GM12878 (cell line): Measurements from ENCODE around the gene CD68. TPM values are rescaled to one million over a fixed set of nuclear protein-coding genes. Genes with fewer than 3 reads are reported as not detected.

Source experiments
- BHLHE40 ChIP-seq, 2 experiments: fragments of 450-650 bp in 1 of 2; IDR thresholded peaks; 2 replicates each; pipeline ENCODE4 v1.6.1; 2011 to 2017; ENCODE audit warnings: low read depth in 2 of 2, borderline replicate concordance in 1 of 2, improper control_type of control experiment in 1 of 2, low read length in 1 of 2, mild to moderate bottlenecking in 1 of 2
- CBX3 ChIP-seq: fragments of 200-600 bp; sonication (generic); IDR thresholded peaks from 2 replicates; pipeline ENCODE4 v1.6.1; 2016; ENCODE audit warnings: low read depth, borderline replicate concordance
- ETV6 ChIP-seq, 2 experiments: fragments of 450-650 bp in 1 of 2; IDR thresholded peaks in 1 of 2; conservative IDR thresholded peaks in 1 of 2; 2 replicates each; pipeline ENCODE4 v1.6.1; 2014; ENCODE audit warnings: antibody characterized with exemption in 1 of 2, borderline replicate concordance in 1 of 2, low read depth in 1 of 2, mild to moderate bottlenecking in 1 of 2, moderate library complexity in 1 of 2
- FOS ChIP-seq: IDR thresholded peaks from 3 replicates; pipeline ENCODE4 v1.6.1; 2011; ENCODE audit warnings: borderline replicate concordance; ENCODE audit not compliant: insufficient read length; ENCODE audit errors: extremely low read depth
- HDGF ChIP-seq: fragments of 450-650 bp; IDR thresholded peaks from 2 replicates; pipeline ENCODE4 v1.6.1; 2016; ENCODE audit warnings: antibody characterized with exemption
- IRF5 ChIP-seq: fragments of 450-650 bp; IDR thresholded peaks from 2 replicates; pipeline ENCODE4 v1.6.1; 2017; ENCODE audit warnings: borderline replicate concordance
- KDM1A ChIP-seq: fragments of 200-600 bp; sonication (generic); IDR thresholded peaks from 2 replicates; pipeline ENCODE4 v1.6.1; 2016; ENCODE audit warnings: borderline replicate concordance
- MEF2B ChIP-seq: fragments of 450-650 bp; IDR thresholded peaks from 2 replicates; pipeline ENCODE4 v1.6.1; 2018; ENCODE audit warnings: mild to moderate bottlenecking, moderate library complexity; ENCODE audit not compliant: partially characterized antibody, poor library complexity, severe bottlenecking
- MLLT1 ChIP-seq: fragments of 450-650 bp; IDR thresholded peaks from 2 replicates; pipeline ENCODE4 v1.6.1; 2016; ENCODE audit warnings: mild to moderate bottlenecking
- MTA2 ChIP-seq: fragments of 450-650 bp; IDR thresholded peaks from 2 replicates; pipeline ENCODE4 v1.6.1; 2016; ENCODE audit warnings: low read depth, mild to moderate bottlenecking, moderate library complexity
- MXI1 ChIP-seq: fragments of 150-350 bp; IDR thresholded peaks from 2 replicates; pipeline ENCODE4 v1.6.1; 2011; ENCODE audit warnings: low read depth, mild to moderate bottlenecking, inconsistent platforms, low read length, improper control_type of control experiment
- MYB ChIP-seq: fragments of 150-350 bp; IDR thresholded peaks from 2 replicates; pipeline ENCODE4 v1.6.1; 2014; ENCODE audit warnings: mild to moderate bottlenecking, low read depth, low read length, borderline replicate concordance
- NFIC ChIP-seq: IDR thresholded peaks from 2 replicates; pipeline ENCODE4 v1.6.1; 2012; ENCODE audit warnings: low read depth, mild to moderate bottlenecking, inconsistent platforms, low read length, moderate library complexity
- NR2C2 ChIP-seq: IDR thresholded peaks from 2 replicates; pipeline ENCODE4 v1.6.1; 2011; ENCODE audit warnings: borderline replicate concordance, low read depth; ENCODE audit not compliant: control insufficient read depth, insufficient read length
- RAD51 ChIP-seq: fragments of 450-650 bp; IDR thresholded peaks from 2 replicates; pipeline ENCODE4 v1.6.1; 2016; ENCODE audit warnings: moderate library complexity, mild to moderate bottlenecking, inconsistent platforms
- RBBP5 ChIP-seq: fragments of 200-600 bp; sonication (generic); conservative IDR thresholded peaks from 2 replicates; pipeline ENCODE4 v1.6.1; 2016
- RCOR1 ChIP-seq: conservative IDR thresholded peaks from 2 replicates; pipeline ENCODE4 v1.6.1; 2012; ENCODE audit warnings: low read depth, low read length, improper control_type of control experiment
- REST ChIP-seq: IDR thresholded peaks from 2 replicates; pipeline ENCODE4 v1.6.1; 2012; ENCODE audit warnings: mild to moderate bottlenecking, low read depth, low read length
- SMAD5 ChIP-seq: IDR thresholded peaks from 2 replicates; pipeline ENCODE4 v1.6.1; 2016; ENCODE audit warnings: antibody characterized with exemption, low read depth
- SREBF2 ChIP-seq: IDR thresholded peaks from 2 replicates; pipeline ENCODE4 v1.6.1; 2012; ENCODE audit warnings: mild to moderate bottlenecking, low read length
- ZNF274 ChIP-seq: IDR thresholded peaks from one replicate; pipeline ENCODE4 v1.8.0; 2011; ENCODE audit not compliant: insufficient read length, insufficient read depth
- ZNF384 ChIP-seq: IDR thresholded peaks from 2 replicates; pipeline ENCODE4 v1.6.1; 2012; ENCODE audit warnings: low read depth, mild to moderate bottlenecking, low read length, improper control_type of control experiment, borderline replicate concordance
- polyA plus RNA-seq, 11 experiments: library from polyadenylated mRNA; depleted of rRNA in 4 of 11; unstranded in 6 of 11; stranded (reverse) in 5 of 11; fragments of >200 nt; fragmentation: Nextera tagmentation in 4 of 11; fragmentation: Illumina TruSeq in 1 of 11; extraction: Ambion mirVana in 4 of 11; extraction: Trizol in 1 of 11; gene quantifications; 1 replicate in 1 of 11; 2 replicates in 10 of 11; pipeline versions ENCODE4 v1.2.1 to v1.2.3, GENCODE V29; 2011 to 2016; ENCODE audit warnings: inconsistent platforms in 2 of 11, missing spikeins in 2 of 11, low read depth in 1 of 11
- total RNA-seq, 4 experiments: library from RNA; depleted of rRNA in 3 of 4; stranded (reverse); fragments of >200 nt in 3 of 4; fragmentation: Illumina TruSeq in 1 of 4; extraction: Trizol in 1 of 4; gene quantifications; 2 replicates each; pipeline versions ENCODE4 v1.2.1 to v1.2.3, GENCODE V29; 2013 to 2021

The CD68 gene
- total and polyA plus RNA-seq, 10 of the 15 experiments (the other 5 are each of a cell fraction or from before 2014, with no cell fraction given) = 2.6 to 6.9 (median 3.8) TPM

DNA sequence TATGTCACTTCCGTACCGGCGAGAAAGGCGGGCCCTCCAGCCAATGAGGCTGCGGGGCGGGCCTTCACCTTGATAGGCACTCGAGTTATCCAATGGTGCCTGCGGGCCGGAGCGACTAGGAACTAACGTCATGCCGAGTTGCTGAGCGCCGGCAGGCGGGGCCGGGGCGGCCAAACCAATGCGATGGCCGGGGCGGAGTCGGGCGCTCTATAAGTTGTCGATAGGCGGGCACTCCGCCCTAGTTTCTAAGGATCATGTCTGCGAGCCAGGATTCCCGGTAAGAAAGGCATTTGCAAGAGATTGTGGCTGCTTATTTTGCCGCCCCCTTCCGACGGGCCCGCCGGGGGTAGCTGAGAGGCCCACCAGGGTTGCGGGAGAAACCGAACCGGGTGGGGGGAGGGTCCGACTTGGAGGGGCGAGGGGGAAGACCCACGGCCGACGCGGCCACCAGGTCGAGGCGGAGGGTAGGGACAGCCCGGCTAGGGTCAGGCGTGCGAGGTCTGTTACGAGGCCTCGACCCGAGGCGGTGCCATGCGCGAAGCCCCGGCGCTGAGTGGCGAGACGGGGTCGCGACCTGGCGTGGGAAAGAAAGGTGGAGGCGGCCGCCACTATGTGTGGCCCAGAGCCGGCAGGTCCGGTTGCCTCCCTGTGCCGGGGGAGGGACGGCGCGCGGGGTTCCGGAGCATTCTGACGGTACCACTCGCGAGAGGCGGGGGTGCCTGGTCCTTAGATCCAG, 6.7 kb upstream of the CD68 start (continued):
- TF ChIP-seq BHLHE40 (IDR thresholded peaks at IDR 0.05; ENCODE audit: borderline replicate concordance in 1 of 2, low read depth in 2 of 2, low read length in 1 of 2) (no peak), ZNF384 (no peak), SREBF2 (no peak), RAD51 (no peak), NR2C2 (no peak), CBX3 (no peak), SMAD5 (peak; percentile 98), MLLT1 (peak; percentile 91), RCOR1 (0 out of 2 replicates have a peak, but pooled peaks have one; percentile 25), ETV6 (conservative IDR thresholded peaks at IDR 0.05 in 1 of 2, IDR thresholded peaks at IDR 0.05 in 1 of 2; ENCODE audit: borderline replicate concordance in 1 of 2, low read depth in 1 of 2) (no peak), MYB (no peak), NFIC (peak; percentile 76; the same call in 1 of the 2 replicates), HDGF (no peak), REST (0 out of 2 replicates have a peak, but pooled peaks have one; percentile 43), MXI1 (no peak), MTA2 (no peak), ZNF274 (no peak), RBBP5 (no peak), MEF2B (no peak), IRF5 (no peak), KDM1A (no peak), FOS (peak; percentile 92)
